ENCODE measurements around the gene SEMA4D.

The SEMA4D gene

DNA sequence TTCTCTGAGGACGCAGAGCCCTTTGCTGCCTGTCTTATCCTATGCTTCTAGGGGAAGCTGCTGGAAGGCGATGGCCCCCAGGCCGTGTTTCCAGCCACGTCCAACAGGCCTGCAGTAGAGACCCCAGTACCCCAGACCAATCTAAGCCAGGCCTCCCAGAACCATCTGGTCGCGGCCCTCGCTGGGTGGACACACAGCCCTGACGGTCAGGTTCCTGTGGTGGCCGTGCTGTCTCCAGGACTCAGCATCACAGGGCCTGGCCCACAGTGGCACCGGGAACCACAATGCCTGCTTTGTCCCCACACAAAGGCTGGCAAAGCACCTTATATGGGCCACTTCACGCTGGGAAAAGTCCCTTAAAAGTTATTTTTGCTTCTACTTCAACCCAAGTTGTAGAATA, 44.5 kb downstream of the SEMA4D start:
- TF ChIP-seq, protein P1, sequence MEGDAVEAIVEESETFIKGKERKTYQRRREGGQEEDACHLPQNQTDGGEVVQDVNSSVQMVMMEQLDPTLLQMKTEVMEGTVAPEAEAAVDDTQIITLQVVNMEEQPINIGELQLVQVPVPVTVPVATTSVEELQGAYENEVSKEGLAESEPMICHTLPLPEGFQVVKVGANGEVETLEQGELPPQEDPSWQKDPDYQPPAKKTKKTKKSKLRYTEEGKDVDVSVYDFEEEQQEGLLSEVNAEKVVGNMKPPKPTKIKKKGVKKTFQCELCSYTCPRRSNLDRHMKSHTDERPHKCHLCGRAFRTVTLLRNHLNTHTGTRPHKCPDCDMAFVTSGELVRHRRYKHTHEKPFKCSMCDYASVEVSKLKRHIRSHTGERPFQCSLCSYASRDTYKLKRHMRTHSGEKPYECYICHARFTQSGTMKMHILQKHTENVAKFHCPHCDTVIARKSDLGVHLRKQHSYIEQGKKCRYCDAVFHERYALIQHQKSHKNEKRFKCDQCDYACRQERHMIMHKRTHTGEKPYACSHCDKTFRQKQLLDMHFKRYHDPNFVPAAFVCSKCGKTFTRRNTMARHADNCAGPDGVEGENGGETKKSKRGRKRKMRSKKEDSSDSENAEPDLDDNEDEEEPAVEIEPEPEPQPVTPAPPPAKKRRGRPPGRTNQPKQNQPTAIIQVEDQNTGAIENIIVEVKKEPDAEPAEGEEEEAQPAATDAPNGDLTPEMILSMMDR (IDR thresholded peaks at IDR 0.05; ENCODE audit: insufficient read depth, low read depth, low read length, missing control alignments) = no peak
- DNase-seq (ENCODE audit: low read depth) = no peak
- no peak overlapping the region for H3K4me3 ChIP-seq (ENCODE audit: low read depth, low read length)

DNA sequence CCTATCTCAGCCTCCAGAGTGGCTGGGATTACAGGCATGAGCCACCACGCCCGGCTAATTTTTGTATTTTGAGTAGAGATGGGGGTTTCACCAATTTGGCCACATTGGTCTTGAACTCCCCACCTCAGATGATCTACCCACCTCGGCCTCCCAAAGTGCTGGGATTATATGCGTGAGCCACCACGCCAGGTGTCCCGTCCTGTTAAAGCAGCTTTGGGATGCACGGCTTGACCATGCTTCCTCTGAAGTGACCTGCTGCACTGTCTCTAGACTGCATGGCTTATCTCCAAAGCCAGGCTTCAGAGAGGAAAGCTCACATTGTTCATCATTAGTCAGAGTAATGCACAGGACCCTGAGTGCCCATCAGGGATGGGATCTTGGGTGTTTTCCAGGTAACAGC, 45.4 kb downstream of the SEMA4D start:
- DNase-seq (ENCODE audit: low read depth) = no peak
- TF ChIP-seq, protein P1 (IDR thresholded peaks at IDR 0.05; ENCODE audit: insufficient read depth, low read depth, low read length, missing control alignments) = no peak

DNA sequence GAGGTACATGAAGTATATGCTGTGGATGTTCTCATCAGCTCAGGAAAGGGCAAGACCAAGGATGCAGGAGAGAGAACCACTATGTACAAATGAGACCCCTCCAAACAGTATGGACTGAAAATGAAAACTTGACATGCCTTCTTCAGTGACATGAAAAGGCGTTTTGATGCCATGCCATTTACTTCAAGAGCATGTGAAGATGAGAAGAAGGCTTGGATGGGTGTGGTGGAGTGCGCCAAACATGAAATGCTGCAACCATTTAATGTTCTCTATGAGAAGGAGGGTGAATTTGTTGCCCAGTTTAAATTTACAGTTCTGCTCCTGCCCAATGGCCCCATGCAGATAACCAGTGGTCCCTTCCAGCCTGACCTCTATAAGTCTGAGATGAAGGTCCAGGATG, 47.7 kb downstream of the SEMA4D start:
- TF ChIP-seq, protein P1 (IDR thresholded peaks at IDR 0.05; ENCODE audit: insufficient read depth, low read depth, low read length, missing control alignments) = no peak
- DNase-seq (ENCODE audit: low read depth) = no peak
- no peak overlapping the region for H3K4me3 ChIP-seq (ENCODE audit: low read depth, low read length)

More for the DNA sequence above, 45.4 kb downstream of the SEMA4D start:
- H3K4me3 ChIP-seq (ENCODE audit: low read depth, low read length) = no peak overlapping the region

DNA sequence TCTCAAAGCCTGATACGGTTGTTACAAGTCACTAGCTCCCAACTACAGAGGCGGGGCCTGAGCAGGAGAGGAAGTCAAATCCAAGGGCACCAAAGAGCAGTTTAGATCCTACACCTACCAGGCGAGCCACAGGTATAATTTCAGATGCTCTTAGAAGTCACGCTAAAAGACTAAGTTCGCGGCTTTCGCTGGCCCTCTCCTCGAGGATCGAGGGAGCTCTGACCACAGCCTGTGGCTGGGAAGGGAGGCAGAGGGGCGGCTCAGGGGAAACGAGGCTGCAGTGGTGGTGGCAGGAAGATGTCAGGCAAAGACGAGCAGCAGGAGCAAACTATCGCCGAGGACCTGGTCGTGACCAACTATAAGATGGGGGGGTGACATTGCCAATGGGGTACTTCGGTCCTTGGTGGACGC, 48.6 kb downstream of the SEMA4D start:
- H3K4me3 ChIP-seq (ENCODE audit: low read depth, low read length) = no peak overlapping the region
- TF ChIP-seq, protein P1 (IDR thresholded peaks at IDR 0.05; ENCODE audit: insufficient read depth, low read depth, low read length, missing control alignments) = no peak
- DNase-seq (ENCODE audit: low read depth) = no peak

DNA sequence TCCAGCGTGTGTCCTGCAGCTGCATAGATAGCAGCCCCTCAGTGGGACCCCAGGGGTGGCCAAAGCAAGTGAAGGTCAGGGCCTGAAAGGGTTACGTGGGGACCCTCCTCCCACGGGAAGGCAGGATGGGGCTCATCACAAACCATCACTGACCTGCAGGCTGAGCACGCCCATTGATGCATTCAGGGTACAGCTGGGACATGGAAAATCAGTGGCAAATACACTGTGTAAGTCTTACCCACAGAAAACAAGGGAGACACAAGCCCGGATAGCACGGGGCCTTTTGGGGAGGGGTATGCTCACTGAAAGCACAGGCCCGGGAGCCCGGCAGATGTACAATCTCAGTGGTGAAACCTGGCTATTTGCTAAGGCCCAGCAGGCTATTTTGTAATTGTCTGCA, 49.1 kb downstream of the SEMA4D start:
- TF ChIP-seq, protein P1 (IDR thresholded peaks at IDR 0.05; ENCODE audit: insufficient read depth, low read depth, low read length, missing control alignments) = no peak
- no peak for DNase-seq (ENCODE audit: low read depth)
- H3K4me3 ChIP-seq (ENCODE audit: low read depth, low read length) = no peak overlapping the region

DNA sequence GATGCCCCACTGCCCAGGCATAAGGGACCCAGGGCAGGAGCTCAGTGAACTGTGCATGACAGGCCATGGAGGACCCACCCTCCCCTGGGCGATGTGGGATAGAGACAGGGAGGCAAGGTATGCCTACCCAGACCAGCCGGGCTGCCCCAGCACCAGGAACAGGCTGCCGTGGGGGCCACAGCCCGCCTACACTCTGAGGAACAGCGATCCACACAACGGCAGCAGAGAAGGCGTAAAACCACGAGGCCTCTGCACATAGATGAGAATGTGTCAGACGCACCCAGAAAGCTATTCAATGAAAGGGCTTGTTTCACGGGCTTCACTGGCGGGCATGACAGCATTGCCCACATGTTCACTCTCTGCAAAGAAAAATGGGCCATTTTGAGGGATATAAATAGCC, 49.5 kb downstream of the SEMA4D start:
- TF ChIP-seq, protein P1 (IDR thresholded peaks at IDR 0.05; ENCODE audit: insufficient read depth, low read depth, low read length, missing control alignments) = no peak
- no peak for DNase-seq (ENCODE audit: low read depth)
- H3K4me3 ChIP-seq (ENCODE audit: low read depth, low read length) = no peak overlapping the region

DNA sequence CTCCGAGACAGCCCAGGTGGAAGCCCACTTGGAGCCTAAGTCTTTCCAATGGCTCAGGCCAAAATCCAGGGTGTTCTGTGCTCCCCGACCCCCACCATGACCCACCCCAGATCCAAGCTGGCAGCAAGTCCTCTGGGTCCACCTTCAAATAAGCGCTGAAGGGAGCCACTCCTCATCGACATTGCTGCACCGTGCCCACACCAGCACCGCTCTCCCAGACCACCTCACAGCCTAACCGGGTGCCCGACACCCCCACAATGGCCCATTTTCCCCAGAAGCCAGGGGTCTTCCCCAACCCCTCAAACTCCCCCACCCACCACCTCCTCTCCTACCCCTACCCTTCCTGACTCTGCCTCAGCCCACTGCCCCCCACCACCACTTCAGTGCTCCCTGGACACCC, 50.5 kb downstream of the SEMA4D start:
- TF ChIP-seq, protein P1 (IDR thresholded peaks at IDR 0.05; ENCODE audit: insufficient read depth, low read depth, low read length, missing control alignments) = no peak
- no peak overlapping the region for H3K4me3 ChIP-seq (ENCODE audit: low read depth, low read length)
- no peak for DNase-seq (ENCODE audit: low read depth)
